Naive thymus-derived CD4-positive, alpha-beta T cell (primary cell): ENCODE results near the gene HBG1. TPM values are rescaled to one million over a fixed set of nuclear protein-coding genes. Genes with fewer than 3 reads are reported as not detected.
"Not testable (repeated sequence)": the region's sequence is repeated elsewhere in the genome, so short reads cannot be mapped to it uniquely, and the experiment has no call there.

Experiments used
- ATAC-seq: fragments of 150-1000 bp; cut with Tn5 transposase; 2 replicates; pipeline ENCODE4 v1.10.0; 2021; ENCODE audit warnings: mild to moderate bottlenecking, moderate library complexity
- CTCF ChIA-PET: fragments of 350-600 bp; sonication (Branson Sonifier 250); formaldehyde crosslinking; loops from one replicate; lab custom pipeline; 2021; ENCODE audit warnings: antibody characterized with exemption; lab: Charles Lee
- POLR2A ChIA-PET: fragments of 350-600 bp; sonication (Branson Sonifier 250); formaldehyde crosslinking; loops from one replicate; lab custom pipeline; 2021; ENCODE audit warnings: antibody characterized with exemption, inconsistent platforms; lab: Charles Lee
- DNase-seq, 9 donors: peaks; one replicate each; pipeline versions ENCODE4 v3.0.0 to v3.0.0-alpha.2; 2020 to 2022; ENCODE audit warnings: mixed read lengths in 1 of 9
- H3K27ac ChIP-seq: one replicate; pipeline ENCODE4 v1.7.0; 2013; ENCODE audit warnings: mild to moderate bottlenecking, low read depth, low read length, moderate library complexity
- H3K27me3 ChIP-seq, 2 donors: one replicate each; pipeline ENCODE4 v1.7.0; 2013; ENCODE audit warnings: low read length in 2 of 2, mild to moderate bottlenecking in 2 of 2, moderate library complexity in 2 of 2; ENCODE audit not compliant: control insufficient read depth in 2 of 2, insufficient read depth in 2 of 2
- H3K36me3 ChIP-seq, 3 experiments: 1 replicate in 2 of 3; 2 replicates in 1 of 3; pipeline ENCODE4 v1.7.0; 2013; ENCODE audit warnings: low read length in 3 of 3, mild to moderate bottlenecking in 3 of 3, moderate library complexity in 1 of 3; ENCODE audit not compliant: insufficient read depth in 3 of 3, control insufficient read depth in 2 of 3
- H3K4me1 ChIP-seq, 2 donors: one replicate each; pipeline ENCODE4 v1.7.0; 2013; ENCODE audit warnings: low read length in 2 of 2, mild to moderate bottlenecking in 2 of 2, moderate library complexity in 1 of 2; ENCODE audit not compliant: control insufficient read depth in 2 of 2, insufficient read depth in 2 of 2
- H3K4me3 ChIP-seq: 2 replicates; pipeline ENCODE4 v1.7.0; 2013; ENCODE audit warnings: mild to moderate bottlenecking, low read length
- H3K9me3 ChIP-seq, 3 experiments: 1 replicate in 2 of 3; 2 replicates in 1 of 3; pipeline ENCODE4 v1.7.0; 2013; ENCODE audit warnings: low read length in 3 of 3; ENCODE audit not compliant: control insufficient read depth in 2 of 3
- H3K27ac Mint-ChIP-seq, 9 donors: one replicate each; pipeline ENCODE4 v1.8.0; 2020 to 2022; ENCODE audit warnings: mixed read lengths in 9 of 9, mild to moderate bottlenecking in 8 of 9, moderate library complexity in 5 of 9, inconsistent platforms in 2 of 9
- H3K27me3 Mint-ChIP-seq, 5 donors: one replicate each; pipeline ENCODE4 v1.8.0; 2021 to 2022; ENCODE audit warnings: mixed read lengths in 5 of 5, mild to moderate bottlenecking in 1 of 5
- H3K36me3 Mint-ChIP-seq, 5 donors: one replicate each; pipeline ENCODE4 v1.8.0; 2020 to 2022; ENCODE audit warnings: mixed read lengths in 5 of 5, mild to moderate bottlenecking in 3 of 5, inconsistent platforms in 1 of 5
- H3K4me1 Mint-ChIP-seq, 7 donors: one replicate each; pipeline ENCODE4 v1.8.0; 2020 to 2022; ENCODE audit warnings: mixed read lengths in 7 of 7, mild to moderate bottlenecking in 3 of 7, inconsistent platforms in 1 of 7
- H3K4me3 Mint-ChIP-seq, 10 donors: one replicate each; pipeline ENCODE4 v1.8.0; 2020 to 2022; ENCODE audit warnings: mild to moderate bottlenecking in 10 of 10, mixed read lengths in 10 of 10, moderate library complexity in 6 of 10, inconsistent platforms in 2 of 10
- H3K9me3 Mint-ChIP-seq, 11 donors: one replicate each; pipeline ENCODE4 v1.8.0; 2020 to 2022; ENCODE audit warnings: mixed read lengths in 11 of 11, mild to moderate bottlenecking in 4 of 11, inconsistent platforms in 1 of 11, moderate library complexity in 1 of 11
- intact Hi-C, 2 donors: fragments of 100-400 bp; cut with micrococcal nuclease; formaldehyde crosslinking; loops; one replicate each; pipeline ENCODE4 v1.15.1; 2023
- polyA plus RNA-seq, 2 donors: library from polyadenylated mRNA; unstranded; fragments of 300-500 nt; fragmentation: Illumina TruSeq; gene quantifications; one replicate each; pipeline ENCODE4 v1.2.3, GENCODE V29; 2021
- total RNA-seq, 6 experiments: library from RNA in 5 of 6; stranded (reverse) in 5 of 6; gene quantifications; 1 replicate in 5 of 6; 2 replicates in 1 of 6; pipeline ENCODE4 v1.2.3 and lab custom pipeline; 2021 to 2026

HBG1 gene
- not detected for total RNA-seq
- polyA plus RNA-seq, result not detected
- not detected for total RNA-seq (lab: John Stamatoyannopoulos, UW)

- H3K4me3 Mint-ChIP-seq, DNase-seq, H3K4me3 ChIP-seq, H3K36me3 Mint-ChIP-seq, H3K36me3 ChIP-seq, CTCF ChIA-PET, H3K27ac ChIP-seq, H3K4me1 ChIP-seq, H3K27ac Mint-ChIP-seq, POLR2A ChIA-PET, H3K9me3 Mint-ChIP-seq, H3K9me3 ChIP-seq, ATAC-seq, H3K4me1 Mint-ChIP-seq, intact Hi-C loops, H3K27me3 ChIP-seq: not testable (repeated sequence)
- H3K27me3 Mint-ChIP-seq, result peaks cover 4 to 34% (median 17%) of the 10 kb centered on the region in 5 donors
Measured at GRCh38 chr11:5249807-5250396, at the start of gene HBG1. HBG1 (minus strand) TSS chr11:5249857; CDS start chr11:5249804, 53 bp downstream.

- no peaks in the 10 kb centered on the region for H3K36me3 Mint-ChIP-seq
- no peak overlapping the region for H3K27ac ChIP-seq
Measured at GRCh38 chr11:5298451-5298850, 48.8 kb upstream of the HBG1 start.

GRCh38 chr11:5297721-5298323 is 48.2 kb upstream of the HBG1 start:
- ATAC-seq, result no peak
- no peaks in the 10 kb centered on the region for H3K36me3 ChIP-seq
- no peak overlapping the region for H3K4me3 Mint-ChIP-seq

More at GRCh38 chr11:5298451-5298850, 48.8 kb upstream of the HBG1 start:
- Histone ChIP-seq H3K4me3 (no peak overlapping the region), H3K4me1 (no peaks in the 10 kb centered on the region), H3K36me3 (no peaks in the 10 kb centered on the region), H3K9me3 (no peaks in the 10 kb centered on the region), H3K27me3 (no peaks in the 10 kb centered on the region)
- H3K4me1 Mint-ChIP-seq, result peaks cover 0 to 2% (median 0%) of the 10 kb centered on the region in 7 donors
- no peak overlapping the region for H3K4me3 Mint-ChIP-seq
- intact Hi-C loops, result loop anchor here in 1 of 2 donors (10.0 kb wide), 1 partner anchor 1114 kb away; no protein-coding TSS in a partner anchor
- ChIA-PET CTCF (no interaction called here), POLR2A (no interaction called here)
- DNase-seq (no peak), ATAC-seq (no peak)
- no peak overlapping the region for H3K27ac Mint-ChIP-seq
- no peaks in the 10 kb centered on the region for H3K9me3 Mint-ChIP-seq
- peaks cover 2 to 19% (median 10%) of the 10 kb centered on the region in 5 donors for H3K27me3 Mint-ChIP-seq

GRCh38 chr11:5294342-5294995 is 44.8 kb upstream of the HBG1 start:
- H3K27ac ChIP-seq, POLR2A ChIA-PET, DNase-seq, ATAC-seq, H3K4me1 ChIP-seq, H3K9me3 Mint-ChIP-seq, CTCF ChIA-PET, H3K27ac Mint-ChIP-seq, H3K4me3 Mint-ChIP-seq, H3K27me3 ChIP-seq, H3K36me3 Mint-ChIP-seq, H3K4me3 ChIP-seq, H3K36me3 ChIP-seq, H3K9me3 ChIP-seq, H3K4me1 Mint-ChIP-seq: not testable (repeated sequence)
- intact Hi-C loops, result loop anchor here (5.0 to 10.0 kb wide), 2 partner anchors 172 to 1110 kb away; no protein-coding TSS in a partner anchor
- peaks cover 0 to 14% (median 6%) of the 10 kb centered on the region in 5 donors for H3K27me3 Mint-ChIP-seq

More at GRCh38 chr11:5297721-5298323, 48.2 kb upstream of the HBG1 start:
- Histone ChIP-seq H3K4me3 (no peak overlapping the region), H3K4me1 (no peaks in the 10 kb centered on the region), H3K27ac (no peak overlapping the region), H3K27me3 (no peaks in the 10 kb centered on the region), H3K9me3 (no peaks in the 10 kb centered on the region)
- Mint-ChIP-seq H3K27ac (no peak overlapping the region), H3K27me3 (peaks cover 2 to 19% (median 10%) of the 10 kb centered on the region in 5 donors), H3K9me3 (peaks cover 0 to 2% (median 0%) of the 10 kb centered on the region in 11 donors), H3K36me3 (no peaks in the 10 kb centered on the region), H3K4me1 (peaks cover 0 to 2% (median 0%) of the 10 kb centered on the region in 7 donors)
- intact Hi-C loops, result loop anchor here in 1 of 2 donors (10.0 kb wide), 1 partner anchor 1113 kb away; no protein-coding TSS in a partner anchor
- POLR2A ChIA-PET, result no interaction called here
- DNase-seq, result no peak
- CTCF ChIA-PET, result no interaction called here

- Mint-ChIP-seq H3K27ac (no peak overlapping the region), H3K9me3 (peaks cover 0 to 2% (median 0%) of the 10 kb centered on the region in 11 donors), H3K36me3 (no peaks in the 10 kb centered on the region), H3K4me3 (no peak overlapping the region), H3K27me3 (peaks cover 0 to 13% (median 6%) of the 10 kb centered on the region in 5 donors), H3K4me1 (no peaks in the 10 kb centered on the region)
- CTCF ChIA-PET, result no interaction called here
- no peaks in the 10 kb centered on the region for H3K27me3 ChIP-seq
- no peaks in the 10 kb centered on the region for H3K9me3 ChIP-seq
- ATAC-seq (no peak), DNase-seq (no peak)
- no peaks in the 10 kb centered on the region for H3K4me1 ChIP-seq
- H3K4me3 ChIP-seq, result no peak overlapping the region
- no peaks in the 10 kb centered on the region for H3K36me3 ChIP-seq
- H3K27ac ChIP-seq, result no peak overlapping the region
- POLR2A ChIA-PET, result no interaction called here
- intact Hi-C loops, result loop anchor here (5.0 to 10.0 kb wide), 2 partner anchors 171 to 1108 kb away; no protein-coding TSS in a partner anchor
Measured at GRCh38 chr11:5293028-5293427, 43.4 kb upstream of the HBG1 start.

- Histone ChIP-seq H3K27ac (no peak overlapping the region), H3K9me3 (no peaks in the 10 kb centered on the region), H3K4me1 (no peaks in the 10 kb centered on the region), H3K36me3 (no peaks in the 10 kb centered on the region), H3K27me3 (no peaks in the 10 kb centered on the region), H3K4me3 (no peak overlapping the region)
- POLR2A ChIA-PET, result no interaction called here
- DNase-seq (no peak), ATAC-seq (no peak)
- intact Hi-C loops, result loop anchor here (5.0 to 10.0 kb wide), 2 partner anchors 169 to 1107 kb away; no protein-coding TSS in a partner anchor
- Mint-ChIP-seq H3K27ac (no peak overlapping the region), H3K36me3 (no peaks in the 10 kb centered on the region), H3K9me3 (peaks cover 0 to 2% (median 0%) of the 10 kb centered on the region in 11 donors), H3K4me1 (no peaks in the 10 kb centered on the region), H3K27me3 (peaks cover 0 to 5% (median 0%) of the 10 kb centered on the region in 5 donors), H3K4me3 (no peak overlapping the region)
- CTCF ChIA-PET, result interaction anchor here (1.0 kb wide), 1 partner anchor 9 kb away, joined by 3 read pairs; no protein-coding TSS in a partner anchor
Measured at GRCh38 chr11:5291207-5291838, 41.7 kb upstream of the HBG1 start.
